Breast epithelium (tissue), 4 donors: ENCODE data around the gene ZG16. TPM values are rescaled to one million over a fixed set of nuclear protein-coding genes. Genes with fewer than 3 reads are reported as not detected.
A peak's percentile ranks its signal among the peaks of the same experiment; 100 is the strongest.
"Not testable (repeated sequence)": the region's sequence is repeated elsewhere in the genome, so short reads cannot be mapped to it uniquely, and the experiment has no call there.

Source experiments
- DNase-seq, 2 donors: peaks; one replicate each; pipeline ENCODE4 v3.0.0-alpha.2; 2019; ENCODE audit warnings: low spot score in 2 of 2
- H3K27ac ChIP-seq, 2 donors: fragments of 200-600 bp; sonication (generic) in 1 of 2; one replicate each; pipeline ENCODE4 v1.5.1; 2016 to 2019; ENCODE audit warnings: mild to moderate bottlenecking in 1 of 2
- H3K27me3 ChIP-seq, 2 donors: fragments of 200-600 bp; sonication (generic) in 1 of 2; one replicate each; pipeline versions ENCODE4 v1.5.1 to v1.6.0; 2017 to 2019; ENCODE audit warnings: control low read depth in 1 of 2, mild to moderate bottlenecking in 1 of 2
- H3K36me3 ChIP-seq: fragments of 200-600 bp; one replicate; pipeline ENCODE4 v1.5.1; 2019
- H3K4me1 ChIP-seq, 2 donors: fragments of 200-600 bp; sonication (generic); one replicate each; pipeline ENCODE4 v1.5.1; 2016 to 2019; ENCODE audit warnings: control low read depth in 1 of 2
- H3K4me3 ChIP-seq, 3 donors: fragments of 200-600 bp; sonication (generic); 1 replicate in 2 of 3; 2 replicates in 1 of 3; pipeline ENCODE4 v1.5.1; 2016 to 2019; ENCODE audit warnings: mild to moderate bottlenecking in 3 of 3, moderate library complexity in 2 of 3
- H3K9me3 ChIP-seq, 2 donors: fragments of 200-600 bp; sonication (generic) in 1 of 2; one replicate each; pipeline ENCODE4 v1.5.1; 2016 to 2019; ENCODE audit warnings: control low read depth in 1 of 2
- CTCF ChIP-seq, 3 donors: fragments of 450-650 bp; IDR thresholded peaks; one replicate each; pipeline ENCODE4 v1.5.1; 2016 to 2017; ENCODE audit warnings: antibody characterized with exemption in 3 of 3, mild to moderate bottlenecking in 3 of 3, moderate library complexity in 3 of 3
- POLR2A ChIP-seq: fragments of 450-650 bp; IDR thresholded peaks from one replicate; pipeline ENCODE4 v1.6.1; 2016; ENCODE audit warnings: antibody characterized with exemption, mild to moderate bottlenecking, moderate library complexity
- POLR2AphosphoS5 ChIP-seq, 3 donors: sonication (generic); formaldehyde crosslinking; IDR thresholded peaks; one replicate each; pipeline ENCODE4 v1.6.1; 2017; ENCODE audit warnings: antibody characterized with exemption in 3 of 3
- intact Hi-C: fragments of 100-400 bp; cut with DNase I; formaldehyde crosslinking; loops from one replicate; pipeline ENCODE4 v1.15.1; 2023; ENCODE audit warnings: low total_unique reads
- total RNA-seq, 3 donors: library from RNA; depleted of rRNA; stranded (reverse); fragments of >200 nt; gene quantifications; one replicate each; pipeline ENCODE4 v1.1.0, GENCODE V29; 2016

Gene ZG16
- total RNA-seq, 3 donors from 2014 or later: 0.33 TPM; not detected in 2

- Histone ChIP-seq H3K36me3 (no peaks in the 10 kb centered on the region), H3K4me3 (peak within 1 kb of the TSS; percentile 30 to 45 (median 37)), H3K4me1 (no peaks in the 10 kb centered on the region), H3K27me3 (no peaks in the 10 kb centered on the region), H3K27ac (peak within 1 kb of the TSS; percentile 12 to 21), H3K9me3 (no peaks in the 10 kb centered on the region)
- intact Hi-C loops: no loop called here
- DNase-seq: peak in 1 of 2 donors; percentile 37
- TF ChIP-seq POLR2AphosphoS5 (IDR thresholded peaks at IDR 0.05): no peak
- no peak for TF ChIP-seq CTCF (IDR thresholded peaks at IDR 0.05)
- no peak for TF ChIP-seq POLR2A
These were observed 32.2 kb upstream of the ZG16 start, which contains the start of gene C16orf54 for GRCh38 chr16:29745853-29746345. TSS of gene C16orf54 (minus strand) at chr16:29745990. CDS start at chr16:29744951, 1,039 bp downstream.

GRCh38 chr16:29746518-29746917 lies 31.5 kb upstream of the ZG16 start:
- H3K4me1 ChIP-seq, H3K9me3 ChIP-seq, DNase-seq, H3K4me3 ChIP-seq, intact Hi-C loops, H3K27me3 ChIP-seq, H3K36me3 ChIP-seq, H3K27ac ChIP-seq: not testable (repeated sequence)

GRCh38 chr16:29747947-29748759 lies 29.9 kb upstream of the ZG16 start:
- H3K27ac ChIP-seq: no peak overlapping the region
- no peak for DNase-seq

GRCh38 chr16:29748760-29749149 lies 29.3 kb upstream of the ZG16 start:
- H3K4me3 ChIP-seq, H3K27ac ChIP-seq, DNase-seq, H3K27me3 ChIP-seq, intact Hi-C loops, H3K36me3 ChIP-seq, H3K9me3 ChIP-seq, H3K4me1 ChIP-seq: not testable (repeated sequence)

More at GRCh38 chr16:29747947-29748759, 29.9 kb upstream of the ZG16 start:
- H3K4me3 ChIP-seq: no peak overlapping the region
- H3K4me1 ChIP-seq: no peaks in the 10 kb centered on the region
- intact Hi-C loops: no loop called here
- TF ChIP-seq CTCF (IDR thresholded peaks at IDR 0.05) (no peak), POLR2AphosphoS5 (IDR thresholded peaks at IDR 0.05) (no peak), POLR2A (no peak)
- H3K27me3 ChIP-seq: no peaks in the 10 kb centered on the region
- no peaks in the 10 kb centered on the region for H3K9me3 ChIP-seq
- H3K36me3 ChIP-seq: no peaks in the 10 kb centered on the region

GRCh38 chr16:29753516-29753915 lies 24.5 kb upstream of the ZG16 start:
- H3K36me3 ChIP-seq: no peaks in the 10 kb centered on the region
- H3K4me1 ChIP-seq: no peaks in the 10 kb centered on the region
- DNase-seq: no peak
- H3K27me3 ChIP-seq: no peaks in the 10 kb centered on the region
- H3K4me3 ChIP-seq: no peak overlapping the region
- no peak overlapping the region for H3K27ac ChIP-seq
- no peak for TF ChIP-seq CTCF (IDR thresholded peaks at IDR 0.05)
- no peak for TF ChIP-seq POLR2A
- no peak for TF ChIP-seq POLR2AphosphoS5 (IDR thresholded peaks at IDR 0.05)
- intact Hi-C loops: no loop called here
- H3K9me3 ChIP-seq: no peaks in the 10 kb centered on the region

GRCh38 chr16:29756654-29757053 lies 21.4 kb upstream of the ZG16 start:
- TF ChIP-seq POLR2AphosphoS5 (IDR thresholded peaks at IDR 0.05) (no peak), CTCF (IDR thresholded peaks at IDR 0.05) (no peak), POLR2A (no peak)
- Histone ChIP-seq H3K27me3 (no peaks in the 10 kb centered on the region), H3K27ac (no peak overlapping the region), H3K36me3 (no peaks in the 10 kb centered on the region), H3K4me3 (no peak overlapping the region), H3K9me3 (no peaks in the 10 kb centered on the region), H3K4me1 (no peaks in the 10 kb centered on the region)
- intact Hi-C loops: no loop called here
- DNase-seq: no peak

- intact Hi-C loops, H3K4me1 ChIP-seq, H3K27me3 ChIP-seq, H3K27ac ChIP-seq, H3K36me3 ChIP-seq, H3K9me3 ChIP-seq, DNase-seq, H3K4me3 ChIP-seq: not testable (repeated sequence)
These were observed 21.0 kb upstream of the ZG16 start for GRCh38 chr16:29757086-29757485.
